ENCODE measurements around the gene CSNK2A2. TPM values are rescaled to one million over a fixed set of nuclear protein-coding genes. Genes with fewer than 3 reads are reported as not detected.
A peak's percentile ranks its signal among the peaks of the same experiment; 100 is the strongest.

CSNK2A2 gene
- total RNA-seq, 2 donors from 2014 or later = 53.4 to 62.0 TPM

DNA sequence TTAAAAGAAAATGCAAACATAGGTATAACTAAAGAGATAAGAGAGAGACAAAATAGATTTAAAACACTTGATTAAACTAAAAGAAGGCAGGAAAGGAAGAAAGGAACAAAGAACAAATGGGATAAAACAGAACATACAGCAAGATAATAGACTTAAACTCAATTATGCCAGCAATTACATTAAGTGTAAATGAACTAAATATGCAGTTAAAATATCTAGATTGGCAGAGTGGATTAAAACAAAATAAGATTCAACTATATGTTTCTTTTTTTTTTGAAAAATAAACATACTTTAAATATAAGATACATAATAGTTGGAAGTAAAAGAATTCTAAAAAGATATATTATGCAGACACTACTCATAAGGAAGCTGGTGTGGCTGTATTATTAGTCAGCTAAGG lies 59.1 kb downstream of the CSNK2A2 start:
- TF ChIP-seq, protein P1, sequence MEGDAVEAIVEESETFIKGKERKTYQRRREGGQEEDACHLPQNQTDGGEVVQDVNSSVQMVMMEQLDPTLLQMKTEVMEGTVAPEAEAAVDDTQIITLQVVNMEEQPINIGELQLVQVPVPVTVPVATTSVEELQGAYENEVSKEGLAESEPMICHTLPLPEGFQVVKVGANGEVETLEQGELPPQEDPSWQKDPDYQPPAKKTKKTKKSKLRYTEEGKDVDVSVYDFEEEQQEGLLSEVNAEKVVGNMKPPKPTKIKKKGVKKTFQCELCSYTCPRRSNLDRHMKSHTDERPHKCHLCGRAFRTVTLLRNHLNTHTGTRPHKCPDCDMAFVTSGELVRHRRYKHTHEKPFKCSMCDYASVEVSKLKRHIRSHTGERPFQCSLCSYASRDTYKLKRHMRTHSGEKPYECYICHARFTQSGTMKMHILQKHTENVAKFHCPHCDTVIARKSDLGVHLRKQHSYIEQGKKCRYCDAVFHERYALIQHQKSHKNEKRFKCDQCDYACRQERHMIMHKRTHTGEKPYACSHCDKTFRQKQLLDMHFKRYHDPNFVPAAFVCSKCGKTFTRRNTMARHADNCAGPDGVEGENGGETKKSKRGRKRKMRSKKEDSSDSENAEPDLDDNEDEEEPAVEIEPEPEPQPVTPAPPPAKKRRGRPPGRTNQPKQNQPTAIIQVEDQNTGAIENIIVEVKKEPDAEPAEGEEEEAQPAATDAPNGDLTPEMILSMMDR (IDR thresholded peaks at IDR 0.05) = no peak
- Histone ChIP-seq H3K27ac (no peak overlapping the region), H3K9me3 (no peaks in the 10 kb centered on the region), H3K4me1 (no peaks in the 10 kb centered on the region), H3K36me3 (no peaks in the 10 kb centered on the region), H3K4me3 (no peak overlapping the region), H3K27me3 (no peaks in the 10 kb centered on the region), H3K9ac (ENCODE audit: low read depth in 2 of 2, low read length in 2 of 2) (no peak overlapping the region)
- no peak for DNase-seq
- intact Hi-C loops (cut with DNase I) = no loop called here

DNA sequence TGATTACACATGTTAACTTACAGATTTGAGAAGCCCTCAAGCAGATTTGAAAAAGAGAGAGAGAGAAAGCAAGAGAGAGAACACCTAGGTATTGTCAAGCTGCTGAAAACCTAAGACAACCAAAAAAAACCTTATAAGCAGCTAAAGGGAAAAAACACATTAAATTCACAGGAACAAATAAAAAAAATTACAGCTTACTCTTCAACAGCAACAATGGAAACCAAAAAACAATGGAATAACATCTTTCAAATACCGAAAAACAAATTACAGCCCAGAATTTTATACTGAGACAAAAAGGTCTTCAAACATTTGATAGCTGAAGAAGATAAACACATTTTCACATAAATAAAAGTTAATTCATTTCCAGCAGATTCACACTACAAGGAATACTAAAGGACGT lies 60.3 kb downstream of the CSNK2A2 start:
- H3K36me3 ChIP-seq = no peaks in the 10 kb centered on the region
- H3K4me1 ChIP-seq = no peaks in the 10 kb centered on the region
- intact Hi-C loops (cut with DNase I) = no loop called here
- H3K9ac ChIP-seq (ENCODE audit: low read depth in 2 of 2, low read length in 2 of 2) = no peak overlapping the region
- TF ChIP-seq, protein P1 (IDR thresholded peaks at IDR 0.05) = no peak
- H3K9me3 ChIP-seq = no peaks in the 10 kb centered on the region
- no peaks in the 10 kb centered on the region for H3K27me3 ChIP-seq
- no peak for DNase-seq
- no peak overlapping the region for H3K27ac ChIP-seq
- no peak overlapping the region for H3K4me3 ChIP-seq

DNA sequence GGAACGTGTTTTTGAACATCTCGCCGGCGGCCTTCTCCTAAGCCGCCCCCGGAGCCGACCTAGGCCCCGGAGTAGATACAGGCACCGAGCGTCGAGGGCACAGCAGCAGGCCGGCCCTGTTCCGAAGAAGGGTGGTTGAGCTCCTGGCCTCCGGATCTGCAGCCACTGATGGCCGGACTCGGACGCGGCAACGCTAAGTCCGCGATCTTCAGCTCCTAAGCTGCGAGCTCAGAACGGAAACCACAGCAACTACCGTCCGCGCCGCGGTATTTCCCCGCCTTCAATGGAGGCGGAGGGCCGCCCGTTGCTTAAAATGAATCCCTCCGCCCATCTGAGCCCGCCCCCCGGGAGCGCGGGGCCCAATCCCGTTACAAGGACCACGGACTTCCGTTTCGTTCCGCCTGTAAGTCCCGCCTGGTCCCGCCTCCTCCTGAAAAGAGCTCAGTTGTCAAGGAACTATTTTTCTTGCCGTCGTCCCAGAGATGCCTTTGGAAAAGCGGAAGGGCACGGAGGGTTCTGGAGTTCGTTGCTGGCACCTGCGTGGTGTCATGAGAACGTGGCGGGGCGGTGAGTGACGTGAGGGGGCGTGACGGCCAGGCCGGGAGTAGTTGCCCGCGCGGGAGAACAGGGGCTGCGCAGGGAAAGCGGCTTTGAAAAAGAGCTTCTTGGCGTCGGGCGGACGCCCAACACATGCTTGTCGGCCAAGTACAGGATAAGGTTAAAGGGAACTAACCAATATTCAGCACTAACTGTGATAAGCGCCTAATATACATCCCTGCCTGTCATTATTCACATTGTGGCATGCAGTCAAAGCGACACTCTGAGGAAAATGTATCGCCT lies 68.6 kb downstream of the CSNK2A2 start, which contains the start of gene CFAP20:
CFAP20 (minus strand) TSS at position 285 of the 840 bp plus-strand sequence; CDS start at position 19, 266 bp downstream.
- intact Hi-C loops (cut with DNase I) = no loop called here
- Histone ChIP-seq H3K4me3 (peak within 1 kb of the TSS; percentile 53), H3K36me3 (no peaks in the 10 kb centered on the region), H3K27me3 (no peaks in the 10 kb centered on the region), H3K9ac (ENCODE audit: low read depth in 2 of 2, low read length in 2 of 2) (peak within 1 kb of the TSS; percentile 82 to 93), H3K9me3 (no peaks in the 10 kb centered on the region), H3K4me1 (peaks cover 21% of the 10 kb centered on the region), H3K27ac (peak within 1 kb of the TSS; percentile 65)
- peak; percentile 99 for DNase-seq
- TF ChIP-seq, protein P1 (IDR thresholded peaks at IDR 0.05) = no peak

DNA sequence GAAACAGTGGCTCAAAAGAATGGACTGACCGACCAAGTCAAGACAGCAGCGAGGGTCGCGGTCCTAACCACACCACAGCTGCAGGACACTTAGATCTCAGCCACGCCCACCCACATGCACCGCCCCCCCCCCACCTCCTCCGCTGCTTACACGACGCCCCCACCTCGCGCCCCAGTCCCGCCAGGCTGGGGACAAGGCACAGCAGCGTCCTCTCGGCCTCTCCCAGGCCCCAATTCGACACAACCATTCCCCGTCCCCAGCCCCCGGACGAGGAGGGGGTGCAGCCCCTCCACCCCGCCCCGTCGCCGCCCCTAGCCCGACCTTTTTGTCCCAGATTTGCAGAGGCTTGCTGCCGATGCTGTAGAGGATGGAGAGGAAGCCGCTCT lies 69.2 kb downstream of the CSNK2A2 start:
- Histone ChIP-seq H3K9me3 (no peaks in the 10 kb centered on the region), H3K36me3 (no peaks in the 10 kb centered on the region), H3K27me3 (no peaks in the 10 kb centered on the region), H3K4me3 (peak overlapping the region; percentile 53), H3K4me1 (peaks cover 27% of the 10 kb centered on the region), H3K9ac (ENCODE audit: low read depth in 2 of 2, low read length in 2 of 2) (peak overlapping the region; percentile 82 to 93), H3K27ac (peak overlapping the region; percentile 65)
- no peak for DNase-seq
- intact Hi-C loops (cut with DNase I) = no loop called here
- TF ChIP-seq, protein P1 (IDR thresholded peaks at IDR 0.05) = no peak

DNA sequence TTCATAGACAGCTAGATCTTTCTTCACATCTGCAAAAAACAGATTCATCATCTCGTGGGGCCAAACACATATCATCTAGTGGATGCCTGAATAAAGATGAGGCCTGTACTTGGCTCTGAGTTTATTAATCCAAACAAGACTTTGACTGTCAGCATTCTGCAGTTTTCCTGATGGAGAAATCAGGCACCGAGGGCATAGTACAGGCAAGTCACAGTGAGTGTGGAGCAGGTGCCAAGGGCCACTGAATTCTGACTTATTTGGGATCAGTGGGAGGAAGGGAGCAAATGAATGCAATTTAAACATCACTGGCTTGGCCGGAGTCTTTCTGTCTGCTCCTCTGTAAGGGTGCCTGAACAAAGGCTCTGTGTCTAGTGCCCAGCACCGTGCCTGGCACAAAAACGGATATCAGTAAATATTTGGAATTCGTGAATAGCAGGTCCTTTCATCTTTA lies 69.7 kb downstream of the CSNK2A2 start:
- H3K4me3 ChIP-seq = peak overlapping the region; percentile 53
- no peaks in the 10 kb centered on the region for H3K9me3 ChIP-seq
- TF ChIP-seq, protein P1 (IDR thresholded peaks at IDR 0.05) = no peak
- no peaks in the 10 kb centered on the region for H3K36me3 ChIP-seq
- peaks cover 29% of the 10 kb centered on the region for H3K4me1 ChIP-seq
- peak overlapping the region; percentile 37 to 93 for H3K9ac ChIP-seq (ENCODE audit: low read depth in 2 of 2, low read length in 2 of 2)
- DNase-seq = peak; percentile 38
- intact Hi-C loops (cut with DNase I) = no loop called here
- H3K27ac ChIP-seq = peak overlapping the region; percentile 65
- H3K27me3 ChIP-seq = no peaks in the 10 kb centered on the region

Measured in colonic mucosa (tissue), 4 donors.